NCI-H510A (cell line): ENCODE data around the gene OR4C12.
"Not testable (repeated sequence)": the region's sequence is repeated elsewhere in the genome, so short reads cannot be mapped to it uniquely, and the experiment has no call there.

Experiments
- DNase-seq: peaks from one replicate; lab custom pipeline; 2025; lab: John Stamatoyannopoulos, UW

The OR4C12 gene

GRCh38 chr11:49982435-49982834, at the start of gene OR4C12:
TSS of gene OR4C12 (minus strand) at chr11:49982535. CDS start at chr11:49982501, 34 bp downstream.
- DNase-seq = not testable (repeated sequence)

- DNase-seq = no peak
These were observed 47.9 kb upstream of the OR4C12 start for GRCh38 chr11:50030193-50030592.

GRCh38 chr11:49995565-49995964, 13.2 kb upstream of the OR4C12 start:
- peak; percentile 16 for DNase-seq

GRCh38 chr11:49973439-49973838, 8.9 kb downstream of the OR4C12 start:
- DNase-seq = not testable (repeated sequence)

GRCh38 chr11:49952091-49952490, 30.2 kb downstream of the OR4C12 start, which contains the start of gene OR4C13:
TSS of gene OR4C13 (plus strand) at chr11:49952391. CDS start at chr11:49952423, 32 bp downstream.
- no peak for DNase-seq

GRCh38 chr11:49948701-49949100, 33.6 kb downstream of the OR4C12 start:
- not testable (repeated sequence) for DNase-seq
